Measurements from ENCODE around the gene ZNF613. TPM values are rescaled to one million over a fixed set of nuclear protein-coding genes. Genes with fewer than 3 reads are reported as not detected.
A peak's percentile ranks its signal among the peaks of the same experiment; 100 is the strongest.

The ZNF613 gene
- total and polyA plus RNA-seq, 2 donors (not counting 1 experiment from before 2014, with no cell fraction given), result 3.0 to 7.0 TPM

DNA sequence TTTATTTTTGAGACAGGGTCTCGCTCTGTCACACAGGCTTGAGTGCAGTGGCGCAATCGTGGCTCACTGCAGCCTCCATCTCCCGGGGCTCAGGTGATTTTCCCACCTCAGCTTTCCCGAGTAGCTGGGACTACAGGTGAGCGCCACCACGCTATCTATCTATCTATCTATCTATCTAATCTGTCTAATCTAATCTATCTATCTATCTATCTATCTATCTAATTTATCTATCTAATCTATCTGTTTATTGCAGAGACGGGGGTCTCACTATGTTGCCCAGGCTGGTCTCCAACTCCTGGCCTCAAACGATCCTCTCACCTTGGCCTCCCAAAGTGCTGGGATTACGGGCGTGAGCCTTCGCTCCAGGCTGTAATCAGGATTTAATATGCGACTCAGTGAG, 587 bp downstream of the ZNF613 start:
- peaks cover 10 to 14% of the 10 kb centered on the region in 2 donors for H3K4me1 ChIP-seq (ENCODE audit: control insufficient read depth in 2 of 2, insufficient read depth in 2 of 2, low read length in 2 of 2)
- DNase-seq (no peak), ATAC-seq (ENCODE audit: low read depth) (no peak)
- H4K20me1 ChIP-seq (ENCODE audit: control insufficient read depth, insufficient read depth, low read length, poor library complexity, severe bottlenecking), result no peaks in the 10 kb centered on the region
- WGBS (ENCODE audit: insufficient coverage), result 41% methylated on average over 4 of the region's 13 CpGs
- Mint-ChIP-seq H3K27me3 (no peaks in the 10 kb centered on the region), H3K9me3 (ENCODE audit: insufficient read depth) (peaks cover 16% of the 10 kb centered on the region), H3K4me1 (peaks cover 22% of the 10 kb centered on the region), H3K27ac (peak overlapping the region; percentile 84), H3K4me3 (peak overlapping the region; percentile 90)
- H3K9me3 ChIP-seq (ENCODE audit: control extremely low read depth in 1 of 3, control insufficient read depth in 2 of 3, insufficient read depth in 1 of 3, low read length in 2 of 3), result peaks cover 11 to 42% (median 22%) of the 10 kb centered on the region in 3 donors
- H3K27me3 ChIP-seq (replicated peaks in 1 of 4; ENCODE audit: control extremely low read depth in 1 of 4, control insufficient read depth in 3 of 4, insufficient read depth in 4 of 4, low read length in 3 of 4), result no peaks in the 10 kb centered on the region
- H2AFZ ChIP-seq (ENCODE audit: insufficient read depth, low read depth, low read length, poor library complexity, severe bottlenecking), result peak overlapping the region; percentile 97
- H3K4me2 ChIP-seq (replicated peaks; ENCODE audit: low read depth, low read length, poor library complexity, severe bottlenecking), result peak overlapping the region; percentile 86
- ChIA-PET POLR2A (no interaction called here), CTCF (no interaction called here)
- H3K27ac ChIP-seq (ENCODE audit: low read length in 2 of 2), result no peak overlapping the region
- H3K36me3 ChIP-seq (replicated peaks in 1 of 2; ENCODE audit: control extremely low read depth in 1 of 2, control insufficient read depth in 1 of 2, extremely low read depth in 1 of 2, insufficient read depth in 2 of 2, low read length in 1 of 2), result peaks cover 0 to 9% of the 10 kb centered on the region in 2 experiments
- TF ChIP-seq, protein P1, sequence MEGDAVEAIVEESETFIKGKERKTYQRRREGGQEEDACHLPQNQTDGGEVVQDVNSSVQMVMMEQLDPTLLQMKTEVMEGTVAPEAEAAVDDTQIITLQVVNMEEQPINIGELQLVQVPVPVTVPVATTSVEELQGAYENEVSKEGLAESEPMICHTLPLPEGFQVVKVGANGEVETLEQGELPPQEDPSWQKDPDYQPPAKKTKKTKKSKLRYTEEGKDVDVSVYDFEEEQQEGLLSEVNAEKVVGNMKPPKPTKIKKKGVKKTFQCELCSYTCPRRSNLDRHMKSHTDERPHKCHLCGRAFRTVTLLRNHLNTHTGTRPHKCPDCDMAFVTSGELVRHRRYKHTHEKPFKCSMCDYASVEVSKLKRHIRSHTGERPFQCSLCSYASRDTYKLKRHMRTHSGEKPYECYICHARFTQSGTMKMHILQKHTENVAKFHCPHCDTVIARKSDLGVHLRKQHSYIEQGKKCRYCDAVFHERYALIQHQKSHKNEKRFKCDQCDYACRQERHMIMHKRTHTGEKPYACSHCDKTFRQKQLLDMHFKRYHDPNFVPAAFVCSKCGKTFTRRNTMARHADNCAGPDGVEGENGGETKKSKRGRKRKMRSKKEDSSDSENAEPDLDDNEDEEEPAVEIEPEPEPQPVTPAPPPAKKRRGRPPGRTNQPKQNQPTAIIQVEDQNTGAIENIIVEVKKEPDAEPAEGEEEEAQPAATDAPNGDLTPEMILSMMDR (IDR thresholded peaks at IDR 0.05), result no peak
- no peak for TF ChIP-seq EZH2 (IDR thresholded peaks at IDR 0.05; ENCODE audit: borderline replicate concordance, insufficient read depth, low read depth, low read length, poor library complexity, severe bottlenecking)
- peak overlapping the region; percentile 78 to 93 (median 86) for H3K4me3 ChIP-seq (ENCODE audit: control extremely low read depth in 1 of 5, extremely low read depth in 1 of 5, insufficient read depth in 1 of 5, low read depth in 2 of 5, low read length in 4 of 5)
- H3K79me2 ChIP-seq (ENCODE audit: control insufficient read depth, insufficient read depth, low read length), result peaks cover 17% of the 10 kb centered on the region
- intact Hi-C loops (cut with micrococcal nuclease), result loop anchor here (1.0 to 5.0 kb wide), 6 partner anchors 23 to 212 kb away; partner anchors contain the start of genes ZNF350, ZNF577, ZNF615 and ZNF649
- peak overlapping the region; percentile 81 for H3K9ac ChIP-seq (ENCODE audit: low read length)

DNA sequence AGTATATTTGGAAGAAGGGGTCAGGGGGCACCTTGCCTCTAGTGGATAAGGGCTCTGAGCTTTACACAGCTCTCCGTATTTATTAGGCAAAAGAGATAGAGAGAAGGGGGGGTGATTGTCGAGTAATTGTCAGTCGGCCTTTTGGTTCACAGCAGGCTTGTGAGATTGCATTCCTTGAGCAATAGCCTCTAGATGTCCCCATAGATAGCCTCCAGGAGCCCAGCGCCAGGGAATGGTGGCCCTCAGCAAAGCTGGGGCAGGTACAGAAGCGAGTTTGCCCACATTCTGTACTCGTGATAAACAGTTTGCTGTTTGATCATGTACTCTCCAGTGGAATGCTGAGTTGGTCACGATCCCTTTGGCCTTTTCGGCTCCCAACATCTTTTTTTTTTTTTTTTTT, 4.6 kb downstream of the ZNF613 start:
- TF ChIP-seq EZH2 (IDR thresholded peaks at IDR 0.05; ENCODE audit: borderline replicate concordance, insufficient read depth, low read depth, low read length, poor library complexity, severe bottlenecking), result no peak
- TF ChIP-seq, protein P1 (IDR thresholded peaks at IDR 0.05), result no peak
- Mint-ChIP-seq H3K27me3 (no peaks in the 10 kb centered on the region), H3K27ac (no peak overlapping the region), H3K4me1 (peaks cover 17% of the 10 kb centered on the region), H3K9me3 (ENCODE audit: insufficient read depth) (peaks cover 17% of the 10 kb centered on the region), H3K4me3 (no peak overlapping the region)
- CTCF ChIA-PET, result no interaction called here
- Histone ChIP-seq H3K9ac (ENCODE audit: low read length) (no peak overlapping the region), H3K27ac (ENCODE audit: low read length in 2 of 2) (no peak overlapping the region), H2AFZ (ENCODE audit: insufficient read depth, low read depth, low read length, poor library complexity, severe bottlenecking) (no peak overlapping the region), H3K4me2 (replicated peaks; ENCODE audit: low read depth, low read length, poor library complexity, severe bottlenecking) (no peak overlapping the region), H3K79me2 (ENCODE audit: control insufficient read depth, insufficient read depth, low read length) (peaks cover 44% of the 10 kb centered on the region), H4K20me1 (ENCODE audit: control insufficient read depth, insufficient read depth, low read length, poor library complexity, severe bottlenecking) (no peaks in the 10 kb centered on the region), H3K4me3 (ENCODE audit: control extremely low read depth in 1 of 5, extremely low read depth in 1 of 5, insufficient read depth in 1 of 5, low read depth in 2 of 5, low read length in 4 of 5) (no peak overlapping the region), H3K9me3 (ENCODE audit: control extremely low read depth in 1 of 3, control insufficient read depth in 2 of 3, insufficient read depth in 1 of 3, low read length in 2 of 3) (peaks cover 6 to 50% (median 29%) of the 10 kb centered on the region in 3 donors), H3K36me3 (replicated peaks in 1 of 2; ENCODE audit: control extremely low read depth in 1 of 2, control insufficient read depth in 1 of 2, extremely low read depth in 1 of 2, insufficient read depth in 2 of 2, low read length in 1 of 2) (peaks cover 1 to 42% of the 10 kb centered on the region in 2 experiments), H3K4me1 (ENCODE audit: control insufficient read depth in 2 of 2, insufficient read depth in 2 of 2, low read length in 2 of 2) (peaks cover 6 to 9% of the 10 kb centered on the region in 2 donors), H3K27me3 (replicated peaks in 1 of 4; ENCODE audit: control extremely low read depth in 1 of 4, control insufficient read depth in 3 of 4, insufficient read depth in 4 of 4, low read length in 3 of 4) (no peaks in the 10 kb centered on the region)
- intact Hi-C loops (cut with micrococcal nuclease), result no loop called here
- WGBS (ENCODE audit: insufficient coverage), result 100% methylated on average over 5 of the region's 8 CpGs
- no peak for DNase-seq
- ATAC-seq (ENCODE audit: low read depth), result no peak
- POLR2A ChIA-PET, result no interaction called here

All from B cell (primary cell).